ENCODE measurements around the gene SLC5A6.

DNA sequence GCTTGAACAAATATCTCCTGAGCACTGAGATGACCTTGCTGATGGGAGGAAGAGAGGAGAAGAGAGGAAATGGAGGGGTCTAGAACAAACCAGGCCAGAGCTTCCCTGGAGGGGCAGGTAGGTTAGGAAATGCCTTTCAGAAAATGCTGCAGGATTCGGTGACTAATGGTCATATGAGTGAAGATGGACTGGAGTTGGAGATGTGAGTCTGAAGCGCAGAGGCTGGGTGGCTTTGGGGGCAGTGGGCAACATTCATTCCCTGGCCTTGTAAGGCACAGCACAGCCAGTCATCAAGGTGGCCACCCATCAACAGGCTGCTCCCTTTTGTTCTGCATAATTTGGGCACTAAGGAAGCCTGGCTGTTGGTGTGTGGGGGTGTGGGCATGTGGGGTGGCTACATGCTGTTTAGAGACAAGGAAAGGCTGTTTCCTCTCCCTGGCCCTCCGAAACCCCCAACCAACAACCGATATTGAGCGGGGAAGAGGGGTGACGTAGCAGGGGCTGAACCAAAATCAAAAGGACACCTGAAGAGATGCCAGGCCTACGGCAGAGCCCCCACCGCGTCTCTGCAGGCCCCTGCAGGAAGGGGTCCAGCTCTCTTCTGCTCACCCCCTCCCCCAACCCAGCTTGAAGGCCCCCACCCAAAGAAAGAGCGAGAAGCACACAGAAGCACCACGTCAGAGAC is 49.3 kb upstream of the SLC5A6 start:
- TF ChIP-seq, protein P1, sequence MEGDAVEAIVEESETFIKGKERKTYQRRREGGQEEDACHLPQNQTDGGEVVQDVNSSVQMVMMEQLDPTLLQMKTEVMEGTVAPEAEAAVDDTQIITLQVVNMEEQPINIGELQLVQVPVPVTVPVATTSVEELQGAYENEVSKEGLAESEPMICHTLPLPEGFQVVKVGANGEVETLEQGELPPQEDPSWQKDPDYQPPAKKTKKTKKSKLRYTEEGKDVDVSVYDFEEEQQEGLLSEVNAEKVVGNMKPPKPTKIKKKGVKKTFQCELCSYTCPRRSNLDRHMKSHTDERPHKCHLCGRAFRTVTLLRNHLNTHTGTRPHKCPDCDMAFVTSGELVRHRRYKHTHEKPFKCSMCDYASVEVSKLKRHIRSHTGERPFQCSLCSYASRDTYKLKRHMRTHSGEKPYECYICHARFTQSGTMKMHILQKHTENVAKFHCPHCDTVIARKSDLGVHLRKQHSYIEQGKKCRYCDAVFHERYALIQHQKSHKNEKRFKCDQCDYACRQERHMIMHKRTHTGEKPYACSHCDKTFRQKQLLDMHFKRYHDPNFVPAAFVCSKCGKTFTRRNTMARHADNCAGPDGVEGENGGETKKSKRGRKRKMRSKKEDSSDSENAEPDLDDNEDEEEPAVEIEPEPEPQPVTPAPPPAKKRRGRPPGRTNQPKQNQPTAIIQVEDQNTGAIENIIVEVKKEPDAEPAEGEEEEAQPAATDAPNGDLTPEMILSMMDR (IDR thresholded peaks at IDR 0.05; ENCODE audit: low read length), result no peak
- TF ChIP-seq EZH2 (IDR thresholded peaks at IDR 0.05; ENCODE audit: borderline replicate concordance, low read length), result no peak
